ENCODE data around the gene GFRA4.

Gene GFRA4

DNA sequence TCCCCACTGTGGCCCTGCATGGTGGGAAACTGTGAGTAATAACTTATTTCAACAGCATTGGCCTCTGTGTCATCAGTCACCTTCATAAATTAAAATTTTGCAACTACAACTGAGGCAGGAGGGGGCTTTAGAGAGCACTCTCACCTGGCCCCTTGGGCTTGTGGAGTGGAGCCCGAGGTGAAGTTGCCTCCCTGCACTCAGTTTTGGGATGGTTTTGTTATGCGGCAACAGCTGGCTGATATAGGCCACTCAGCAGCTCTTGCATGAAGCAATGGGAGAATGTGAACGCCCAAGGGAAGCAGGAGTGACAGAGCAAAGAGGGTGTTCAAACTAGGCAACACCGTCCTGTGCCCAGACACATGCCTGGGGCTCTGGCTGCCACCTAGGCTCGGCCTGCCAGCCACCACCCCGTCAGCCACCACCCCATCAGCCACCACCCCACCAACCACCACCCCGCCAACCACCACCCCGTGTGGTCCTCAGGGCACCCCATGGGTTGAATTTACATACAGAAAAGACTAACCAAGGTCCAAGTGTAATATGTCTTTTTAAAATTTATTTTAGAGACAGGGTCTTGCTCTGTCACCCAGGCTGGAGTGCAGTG lies 4.3 kb upstream of the GFRA4 start:
- H4K91ac ChIP-seq (ENCODE audit: low read depth, low read length), result no peak overlapping the region
- no peak overlapping the region for H2BK12ac ChIP-seq (ENCODE audit: low read length)
- no peak overlapping the region for H3K4me2 ChIP-seq (ENCODE audit: low read length)

GRCh38 chr20:3663858-3664257 lies 659 bp upstream of the GFRA4 start:
- WGBS (ENCODE audit: extremely low coverage, insufficient coverage, insufficient read length), result no CpG with 5 or more reads among the region's 2 CpGs
- no peak overlapping the region for H2BK120ac ChIP-seq (ENCODE audit: insufficient read depth, low read length, poor library complexity)
- no peaks in the 10 kb centered on the region for H3K4me1 ChIP-seq (ENCODE audit: control insufficient read depth in 1 of 2, insufficient read depth in 2 of 2, low read length in 2 of 2)
- no peak overlapping the region for H3K14ac ChIP-seq (ENCODE audit: low read length)
- H3K9me3 ChIP-seq (ENCODE audit: insufficient read depth, low read depth, low read length), result peaks cover 13% of the 10 kb centered on the region
- H4K91ac ChIP-seq (ENCODE audit: low read depth, low read length), result no peak overlapping the region
- H3K23ac ChIP-seq (ENCODE audit: low read length), result no peak overlapping the region
- no peak overlapping the region for H3K4me2 ChIP-seq (ENCODE audit: low read length)
- H3K18ac ChIP-seq (ENCODE audit: low read length), result no peak overlapping the region
- no peak overlapping the region for H2AFZ ChIP-seq (ENCODE audit: insufficient read depth, low read length, poor library complexity)
- no peak overlapping the region for H2BK12ac ChIP-seq (ENCODE audit: low read length)
- H3K9ac ChIP-seq (ENCODE audit: low read length), result no peak overlapping the region
- no peaks in the 10 kb centered on the region for H3K27me3 ChIP-seq (ENCODE audit: insufficient read depth, low read length)
- H3K79me2 ChIP-seq (ENCODE audit: control insufficient read depth, insufficient read depth, low read length, poor library complexity), result no peaks in the 10 kb centered on the region
- DNase-seq, result no peak
- H3K79me1 ChIP-seq (ENCODE audit: low read length), result no peaks in the 10 kb centered on the region
- no peak overlapping the region for H3K27ac ChIP-seq (ENCODE audit: low read depth, low read length)
- no peak overlapping the region for H2BK5ac ChIP-seq (ENCODE audit: low read depth, low read length, poor library complexity)
- no peak overlapping the region for H4K8ac ChIP-seq (ENCODE audit: low read depth, low read length)
- H3K4me3 ChIP-seq (ENCODE audit: low read depth, low read length), result no peak overlapping the region
- no peaks in the 10 kb centered on the region for H3K36me3 ChIP-seq (ENCODE audit: control insufficient read depth in 1 of 2, insufficient read depth in 2 of 2, low read length in 2 of 2)
- no peak overlapping the region for H3K4ac ChIP-seq (ENCODE audit: low read depth, low read length)
- no peak overlapping the region for H2AK5ac ChIP-seq (ENCODE audit: low read length)
- H4K12ac ChIP-seq (ENCODE audit: low read depth, low read length), result no peak overlapping the region

More for the DNA sequence above, 4.3 kb upstream of the GFRA4 start:
- no peak overlapping the region for H3K9ac ChIP-seq (ENCODE audit: low read length)
- H3K4ac ChIP-seq (ENCODE audit: low read depth, low read length), result no peak overlapping the region
- no peak overlapping the region for H2BK120ac ChIP-seq (ENCODE audit: insufficient read depth, low read length, poor library complexity)
- no peak overlapping the region for H3K14ac ChIP-seq (ENCODE audit: low read length)
- H2BK5ac ChIP-seq (ENCODE audit: low read depth, low read length, poor library complexity), result no peak overlapping the region
- WGBS (ENCODE audit: extremely low coverage, insufficient coverage, insufficient read length), result no CpG with 5 or more reads among the region's 8 CpGs
- H4K12ac ChIP-seq (ENCODE audit: low read depth, low read length), result no peak overlapping the region
- H2AK5ac ChIP-seq (ENCODE audit: low read length), result no peak overlapping the region
- no peak overlapping the region for H3K23ac ChIP-seq (ENCODE audit: low read length)
- H3K27ac ChIP-seq (ENCODE audit: low read depth, low read length), result no peak overlapping the region
- peak in 1 of 2 donors; percentile 17 for DNase-seq
- peaks cover 2% of the 10 kb centered on the region for H3K9me3 ChIP-seq (ENCODE audit: insufficient read depth, low read depth, low read length)
- no peak overlapping the region for H4K8ac ChIP-seq (ENCODE audit: low read depth, low read length)
- H3K79me2 ChIP-seq (ENCODE audit: control insufficient read depth, insufficient read depth, low read length, poor library complexity), result no peaks in the 10 kb centered on the region
- peaks cover 9% of the 10 kb centered on the region for H3K27me3 ChIP-seq (ENCODE audit: insufficient read depth, low read length)
- no peak overlapping the region for H3K4me3 ChIP-seq (ENCODE audit: low read depth, low read length)
- no peak overlapping the region for H3K18ac ChIP-seq (ENCODE audit: low read length)
- no peak overlapping the region for H2AFZ ChIP-seq (ENCODE audit: insufficient read depth, low read length, poor library complexity)
- peaks cover 0 to 2% of the 10 kb centered on the region in 2 experiments for H3K36me3 ChIP-seq (ENCODE audit: control insufficient read depth in 1 of 2, insufficient read depth in 2 of 2, low read length in 2 of 2)
- H3K4me1 ChIP-seq (ENCODE audit: control insufficient read depth in 1 of 2, insufficient read depth in 2 of 2, low read length in 2 of 2), result no peaks in the 10 kb centered on the region
- no peaks in the 10 kb centered on the region for H3K79me1 ChIP-seq (ENCODE audit: low read length)

- no peak overlapping the region for H3K9ac ChIP-seq (ENCODE audit: low read length)
- no peak overlapping the region for H3K27ac ChIP-seq (ENCODE audit: low read depth, low read length)
- H3K4me1 ChIP-seq (ENCODE audit: control insufficient read depth in 1 of 2, insufficient read depth in 2 of 2, low read length in 2 of 2), result no peaks in the 10 kb centered on the region
- no peak overlapping the region for H4K91ac ChIP-seq (ENCODE audit: low read depth, low read length)
- WGBS (ENCODE audit: extremely low coverage, insufficient coverage, insufficient read length), result no CpG with 5 or more reads among the region's 12 CpGs
- H4K12ac ChIP-seq (ENCODE audit: low read depth, low read length), result no peak overlapping the region
- no peaks in the 10 kb centered on the region for H3K79me2 ChIP-seq (ENCODE audit: control insufficient read depth, insufficient read depth, low read length, poor library complexity)
- no peak overlapping the region for H3K23ac ChIP-seq (ENCODE audit: low read length)
- no peak overlapping the region for H4K8ac ChIP-seq (ENCODE audit: low read depth, low read length)
- H3K27me3 ChIP-seq (ENCODE audit: insufficient read depth, low read length), result no peaks in the 10 kb centered on the region
- H3K4me3 ChIP-seq (ENCODE audit: low read depth, low read length), result no peak overlapping the region
- H2AFZ ChIP-seq (ENCODE audit: insufficient read depth, low read length, poor library complexity), result no peak overlapping the region
- no peak overlapping the region for H3K18ac ChIP-seq (ENCODE audit: low read length)
- DNase-seq, result no peak
- H2BK12ac ChIP-seq (ENCODE audit: low read length), result no peak overlapping the region
- H3K4me2 ChIP-seq (ENCODE audit: low read length), result no peak overlapping the region
- H3K4ac ChIP-seq (ENCODE audit: low read depth, low read length), result no peak overlapping the region
- no peak overlapping the region for H2AK5ac ChIP-seq (ENCODE audit: low read length)
- H3K9me3 ChIP-seq (ENCODE audit: insufficient read depth, low read depth, low read length), result peaks cover 13% of the 10 kb centered on the region
- no peaks in the 10 kb centered on the region for H3K79me1 ChIP-seq (ENCODE audit: low read length)
- H3K14ac ChIP-seq (ENCODE audit: low read length), result no peak overlapping the region
- no peaks in the 10 kb centered on the region for H3K36me3 ChIP-seq (ENCODE audit: control insufficient read depth in 1 of 2, insufficient read depth in 2 of 2, low read length in 2 of 2)
- no peak overlapping the region for H2BK5ac ChIP-seq (ENCODE audit: low read depth, low read length, poor library complexity)
- H2BK120ac ChIP-seq (ENCODE audit: insufficient read depth, low read length, poor library complexity), result no peak overlapping the region
Measured at GRCh38 chr20:3661814-3662665, 1.2 kb downstream of the GFRA4 start.

- no peaks in the 10 kb centered on the region for H3K4me1 ChIP-seq (ENCODE audit: control insufficient read depth in 1 of 2, insufficient read depth in 2 of 2, low read length in 2 of 2)
- no CpG with 5 or more reads among the region's 60 CpGs for WGBS (ENCODE audit: extremely low coverage, insufficient coverage, insufficient read length)
Measured at GRCh38 chr20:3661060-3661813, 2.0 kb downstream of the GFRA4 start.

More at GRCh38 chr20:3661060-3661813, 2.0 kb downstream of the GFRA4 start:
- Histone ChIP-seq H3K79me2 (ENCODE audit: control insufficient read depth, insufficient read depth, low read length, poor library complexity) (no peaks in the 10 kb centered on the region), H3K36me3 (ENCODE audit: control insufficient read depth in 1 of 2, insufficient read depth in 2 of 2, low read length in 2 of 2) (no peaks in the 10 kb centered on the region), H2AFZ (ENCODE audit: insufficient read depth, low read length, poor library complexity) (no peak overlapping the region), H3K23ac (ENCODE audit: low read length) (no peak overlapping the region), H2BK5ac (ENCODE audit: low read depth, low read length, poor library complexity) (no peak overlapping the region), H3K14ac (ENCODE audit: low read length) (no peak overlapping the region), H3K18ac (ENCODE audit: low read length) (no peak overlapping the region), H3K9me3 (ENCODE audit: insufficient read depth, low read depth, low read length) (peaks cover 13% of the 10 kb centered on the region), H3K27ac (ENCODE audit: low read depth, low read length) (no peak overlapping the region), H4K8ac (ENCODE audit: low read depth, low read length) (no peak overlapping the region), H4K12ac (ENCODE audit: low read depth, low read length) (no peak overlapping the region), H3K4ac (ENCODE audit: low read depth, low read length) (no peak overlapping the region), H3K4me3 (ENCODE audit: low read depth, low read length) (peak overlapping the region; percentile 26), H2AK5ac (ENCODE audit: low read length) (no peak overlapping the region), H3K4me2 (ENCODE audit: low read length) (no peak overlapping the region), H4K91ac (ENCODE audit: low read depth, low read length) (no peak overlapping the region), H2BK12ac (ENCODE audit: low read length) (no peak overlapping the region), H3K79me1 (ENCODE audit: low read length) (no peaks in the 10 kb centered on the region), H3K27me3 (ENCODE audit: insufficient read depth, low read length) (no peaks in the 10 kb centered on the region), H2BK120ac (ENCODE audit: insufficient read depth, low read length, poor library complexity) (no peak overlapping the region), H3K9ac (ENCODE audit: low read length) (no peak overlapping the region)
- no peak for DNase-seq
